ENCODE results near the gene DISC1. TPM values are rescaled to one million over a fixed set of nuclear protein-coding genes. Genes with fewer than 3 reads are reported as not detected.
A peak's percentile ranks its signal among the peaks of the same experiment; 100 is the strongest.
"Not testable (repeated sequence)": the region's sequence is repeated elsewhere in the genome, so short reads cannot be mapped to it uniquely, and the experiment has no call there.

DISC1 gene
- total and polyA plus RNA-seq, 4 experiments from 2014 or later: 1.9 to 18.0 (median 10.0) TPM

GRCh38 chr1:231666937-231667608 lies 40.5 kb downstream of the DISC1 start:
- ChIA-PET CTCF (ENCODE audit: partially characterized antibody) (interaction anchor here (1.0 kb wide), 1 partner anchor 64 kb away, joined by 4 read pairs; no protein-coding TSS in a partner anchor), POLR2A (ENCODE audit: partially characterized antibody) (no interaction called here)

DNA sequence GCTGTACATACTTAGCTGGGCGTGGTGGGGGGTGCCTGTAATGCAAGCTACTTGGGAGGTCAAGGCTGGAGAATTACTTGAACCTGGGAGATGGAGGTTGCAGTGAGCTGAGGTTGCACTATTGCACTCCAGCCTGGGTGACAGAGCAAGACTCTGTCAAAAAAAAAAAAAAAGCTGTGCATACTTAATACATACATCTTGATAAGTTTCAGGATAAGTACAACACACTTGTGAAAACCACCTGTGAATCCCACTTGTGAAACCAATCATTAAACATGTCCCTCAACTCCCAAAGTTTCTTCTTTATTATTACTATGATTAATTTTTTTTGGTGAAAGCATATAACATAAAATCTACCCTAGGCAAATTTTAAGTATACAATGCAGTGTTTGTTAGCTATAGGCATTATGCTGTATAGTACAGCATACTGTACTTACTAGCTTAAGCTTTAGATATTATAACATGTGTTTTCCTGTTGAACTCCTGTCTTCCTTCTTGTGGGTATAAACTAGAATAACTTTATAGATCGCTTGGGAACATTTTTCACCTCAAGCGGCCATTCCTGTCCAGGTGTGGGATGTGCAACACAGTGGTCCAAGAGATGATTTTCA lies 41.4 kb downstream of the DISC1 start:
- Histone ChIP-seq H3K36me3 (ENCODE audit: insufficient read depth, low read length) (no peaks in the 10 kb centered on the region), H3K4me3 (ENCODE audit: low read length in 2 of 2) (no peak overlapping the region), H3K9me3 (ENCODE audit: control insufficient read depth in 1 of 2, low read length in 2 of 2) (no peaks in the 10 kb centered on the region), H3K4me1 (ENCODE audit: insufficient read depth, low read length) (no peaks in the 10 kb centered on the region), H3K27me3 (ENCODE audit: insufficient read depth, low read length) (no peaks in the 10 kb centered on the region), H3K27ac (ENCODE audit: low read depth, low read length) (no peak overlapping the region)
- no peaks in the 10 kb centered on the region for H3K27me3 Mint-ChIP-seq
- POLR2A ChIA-PET (ENCODE audit: partially characterized antibody): no interaction called here
- H3K27ac Mint-ChIP-seq: peak overlapping the region in 1 of 7 donors; percentile 26
- no peak for DNase-seq
- peaks cover 31% of the 10 kb centered on the region in 2 donors for H3K36me3 Mint-ChIP-seq
- CTCF ChIA-PET (ENCODE audit: partially characterized antibody): no interaction called here
- intact Hi-C loops (cut with micrococcal nuclease): no loop called here
- peak overlapping the region in 1 of 8 donors; percentile 4 for H3K4me3 Mint-ChIP-seq
- H3K9me3 Mint-ChIP-seq: peaks cover 5 to 41% (median 27%) of the 10 kb centered on the region in 8 donors
- peaks cover 20 to 54% (median 32%) of the 10 kb centered on the region in 4 donors for H3K4me1 Mint-ChIP-seq

More at GRCh38 chr1:231666937-231667608, 40.5 kb downstream of the DISC1 start:
- Mint-ChIP-seq H3K27ac (peak overlapping the region in 2 of 7 donors; percentile 4), H3K9me3 (peaks cover 7 to 47% (median 31%) of the 10 kb centered on the region in 8 donors), H3K4me1 (peaks cover 14 to 45% (median 23%) of the 10 kb centered on the region in 4 donors), H3K36me3 (peaks cover 35 to 36% of the 10 kb centered on the region in 2 donors), H3K4me3 (no peak overlapping the region), H3K27me3 (no peaks in the 10 kb centered on the region)
- intact Hi-C loops (cut with micrococcal nuclease): no loop called here
- Histone ChIP-seq H3K27me3 (ENCODE audit: insufficient read depth, low read length) (no peaks in the 10 kb centered on the region), H3K36me3 (ENCODE audit: insufficient read depth, low read length) (no peaks in the 10 kb centered on the region), H3K9me3 (ENCODE audit: control insufficient read depth in 1 of 2, low read length in 2 of 2) (no peaks in the 10 kb centered on the region), H3K4me3 (ENCODE audit: low read length in 2 of 2) (no peak overlapping the region), H3K4me1 (ENCODE audit: insufficient read depth, low read length) (no peaks in the 10 kb centered on the region), H3K27ac (ENCODE audit: low read depth, low read length) (no peak overlapping the region)
- DNase-seq: no peak

GRCh38 chr1:231668826-231669225 lies 42.2 kb downstream of the DISC1 start:
- H3K4me3 ChIP-seq (ENCODE audit: low read length in 2 of 2): no peak overlapping the region
- intact Hi-C loops (cut with micrococcal nuclease): no loop called here
- H3K4me1 ChIP-seq (ENCODE audit: insufficient read depth, low read length): no peaks in the 10 kb centered on the region
- no peak overlapping the region for H3K27ac Mint-ChIP-seq
- no peaks in the 10 kb centered on the region for H3K27me3 Mint-ChIP-seq
- DNase-seq: no peak
- H3K27me3 ChIP-seq (ENCODE audit: insufficient read depth, low read length): no peaks in the 10 kb centered on the region
- H3K36me3 Mint-ChIP-seq: peaks cover 26 to 31% of the 10 kb centered on the region in 2 donors
- H3K9me3 ChIP-seq (ENCODE audit: control insufficient read depth in 1 of 2, low read length in 2 of 2): no peaks in the 10 kb centered on the region
- H3K36me3 ChIP-seq (ENCODE audit: insufficient read depth, low read length): no peaks in the 10 kb centered on the region
- ChIA-PET POLR2A (ENCODE audit: partially characterized antibody) (no interaction called here), CTCF (ENCODE audit: partially characterized antibody) (no interaction called here)
- no peak overlapping the region for H3K4me3 Mint-ChIP-seq
- H3K27ac ChIP-seq (ENCODE audit: low read depth, low read length): no peak overlapping the region
- H3K9me3 Mint-ChIP-seq: peaks cover 2 to 35% (median 22%) of the 10 kb centered on the region in 8 donors
- peaks cover 25 to 56% (median 33%) of the 10 kb centered on the region in 4 donors for H3K4me1 Mint-ChIP-seq

DNA sequence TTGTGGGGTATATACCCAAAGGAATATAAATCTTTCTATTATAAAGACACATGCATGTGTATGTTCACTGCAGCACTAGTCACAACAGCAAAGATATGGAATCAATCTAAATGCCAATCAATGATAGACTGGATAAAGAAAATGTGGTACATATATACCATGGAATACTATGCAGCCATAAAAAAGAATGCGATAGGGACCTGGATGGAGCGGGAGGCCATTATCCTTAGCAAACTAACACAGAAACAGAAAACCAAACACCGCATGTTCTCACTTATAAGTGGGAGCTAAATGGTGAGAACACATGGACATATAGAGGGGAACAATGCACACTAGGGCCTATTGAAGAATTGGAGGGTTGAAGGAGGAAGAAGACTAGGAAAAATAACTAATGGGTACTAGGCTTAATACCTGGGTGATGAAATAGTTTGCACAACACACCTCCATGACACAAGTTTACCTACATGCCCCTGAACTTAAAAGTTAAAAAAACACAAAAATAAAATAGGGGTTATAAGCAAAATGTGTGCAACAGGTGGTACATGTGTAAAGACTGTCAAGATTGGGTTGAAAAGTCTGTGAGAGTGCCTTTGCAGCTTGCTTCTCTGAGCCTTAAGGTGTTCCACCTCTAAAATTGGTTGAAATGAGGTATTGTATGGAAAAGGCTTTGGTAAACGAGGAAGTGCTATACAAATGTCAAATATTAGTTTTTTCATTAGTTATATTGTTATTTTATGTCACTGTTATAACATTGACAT lies 43.5 kb downstream of the DISC1 start:
- H3K36me3 ChIP-seq (ENCODE audit: insufficient read depth, low read length); intact Hi-C loops (cut with micrococcal nuclease); H3K9me3 ChIP-seq (ENCODE audit: control insufficient read depth in 1 of 2, low read length in 2 of 2); H3K4me3 ChIP-seq (ENCODE audit: low read length in 2 of 2); H3K27me3 ChIP-seq (ENCODE audit: insufficient read depth, low read length); H3K27me3 Mint-ChIP-seq; H3K27ac Mint-ChIP-seq; H3K27ac ChIP-seq (ENCODE audit: low read depth, low read length); CTCF ChIA-PET (ENCODE audit: partially characterized antibody); H3K4me1 ChIP-seq (ENCODE audit: insufficient read depth, low read length); POLR2A ChIA-PET (ENCODE audit: partially characterized antibody); DNase-seq: not testable (repeated sequence)
- peak overlapping the region in 1 of 8 donors; percentile 24 for H3K4me3 Mint-ChIP-seq
- peaks cover 31 to 62% (median 41%) of the 10 kb centered on the region in 4 donors for H3K4me1 Mint-ChIP-seq
- H3K36me3 Mint-ChIP-seq: peaks cover 24 to 25% of the 10 kb centered on the region in 2 donors
- H3K9me3 Mint-ChIP-seq: peaks cover 0 to 32% (median 21%) of the 10 kb centered on the region in 8 donors

GRCh38 chr1:231670755-231671154 lies 44.2 kb downstream of the DISC1 start:
- peaks cover 35 to 61% (median 45%) of the 10 kb centered on the region in 4 donors for H3K4me1 Mint-ChIP-seq

DNA sequence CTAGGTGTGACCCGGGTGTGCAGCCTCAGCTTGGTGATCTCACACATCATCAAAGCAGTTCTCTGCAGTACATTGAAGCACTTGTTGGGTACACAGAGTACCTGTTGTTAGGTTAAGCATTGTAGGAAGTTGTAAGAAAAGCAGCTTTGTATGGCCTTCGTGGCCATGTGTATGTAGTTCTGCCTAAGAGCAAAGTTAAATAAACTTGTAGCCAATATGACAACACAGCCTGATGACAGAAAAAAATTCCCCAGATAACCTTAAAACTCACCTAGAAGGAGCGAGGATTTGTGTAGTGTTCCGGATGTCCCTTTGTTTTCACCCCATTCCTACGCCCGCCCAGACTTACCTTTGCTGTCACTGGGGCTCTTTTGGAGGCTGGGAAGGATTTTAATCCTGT lies 48.0 kb downstream of the DISC1 start:
- peak in 2 of 5 donors; percentile 3 to 4 for DNase-seq
- ChIA-PET CTCF (ENCODE audit: partially characterized antibody) (interaction anchor here (1.4 kb wide), 1 partner anchor 46 kb away, joined by 5 read pairs; no protein-coding TSS in a partner anchor), POLR2A (ENCODE audit: partially characterized antibody) (interaction anchor here (0.7 kb wide), 1 partner anchor 55 kb away, joined by 3 read pairs; no protein-coding TSS in a partner anchor)
- peak overlapping the region in 3 of 8 donors; percentile 7 to 16 (median 13) for H3K4me3 Mint-ChIP-seq
- H3K27ac Mint-ChIP-seq: peak overlapping the region in 1 of 7 donors; percentile 13
- peaks cover 34 to 56% (median 46%) of the 10 kb centered on the region in 4 donors for H3K4me1 Mint-ChIP-seq
- H3K27me3 Mint-ChIP-seq: no peaks in the 10 kb centered on the region
- peaks cover 10% of the 10 kb centered on the region for H3K4me1 ChIP-seq (ENCODE audit: insufficient read depth, low read length)
- intact Hi-C loops (cut with micrococcal nuclease): no loop called here
- H3K36me3 Mint-ChIP-seq: peaks cover 12 to 34% of the 10 kb centered on the region in 2 donors
- H3K9me3 ChIP-seq (ENCODE audit: control insufficient read depth in 1 of 2, low read length in 2 of 2): no peaks in the 10 kb centered on the region
- H3K9me3 Mint-ChIP-seq: peaks cover 0 to 18% (median 13%) of the 10 kb centered on the region in 8 donors
- no peak overlapping the region for H3K27ac ChIP-seq (ENCODE audit: low read depth, low read length)
- H3K27me3 ChIP-seq (ENCODE audit: insufficient read depth, low read length): no peaks in the 10 kb centered on the region
- H3K36me3 ChIP-seq (ENCODE audit: insufficient read depth, low read length): no peaks in the 10 kb centered on the region
- no peak overlapping the region for H3K4me3 ChIP-seq (ENCODE audit: low read length in 2 of 2)

More at GRCh38 chr1:231670755-231671154, 44.2 kb downstream of the DISC1 start:
- Histone ChIP-seq H3K27ac (ENCODE audit: low read depth, low read length) (no peak overlapping the region), H3K27me3 (ENCODE audit: insufficient read depth, low read length) (no peaks in the 10 kb centered on the region), H3K9me3 (ENCODE audit: control insufficient read depth in 1 of 2, low read length in 2 of 2) (no peaks in the 10 kb centered on the region), H3K36me3 (ENCODE audit: insufficient read depth, low read length) (no peaks in the 10 kb centered on the region), H3K4me1 (ENCODE audit: insufficient read depth, low read length) (peaks cover 10% of the 10 kb centered on the region), H3K4me3 (ENCODE audit: low read length in 2 of 2) (no peak overlapping the region)
- no peak for DNase-seq
- intact Hi-C loops (cut with micrococcal nuclease): no loop called here
- ChIA-PET CTCF (ENCODE audit: partially characterized antibody) (no interaction called here), POLR2A (ENCODE audit: partially characterized antibody) (no interaction called here)
- no peaks in the 10 kb centered on the region for H3K27me3 Mint-ChIP-seq
- peaks cover 25 to 28% of the 10 kb centered on the region in 2 donors for H3K36me3 Mint-ChIP-seq
- peak overlapping the region in 1 of 7 donors; percentile 25 for H3K27ac Mint-ChIP-seq
- peaks cover 0 to 32% (median 21%) of the 10 kb centered on the region in 8 donors for H3K9me3 Mint-ChIP-seq
- H3K4me3 Mint-ChIP-seq: peak overlapping the region in 1 of 8 donors; percentile 12

- ChIA-PET CTCF (ENCODE audit: partially characterized antibody) (no interaction called here), POLR2A (ENCODE audit: partially characterized antibody) (no interaction called here)
- no peaks in the 10 kb centered on the region for H3K36me3 ChIP-seq (ENCODE audit: insufficient read depth, low read length)
- H3K4me1 ChIP-seq (ENCODE audit: insufficient read depth, low read length): peaks cover 10% of the 10 kb centered on the region
- intact Hi-C loops (cut with micrococcal nuclease): no loop called here
- no peaks in the 10 kb centered on the region for H3K9me3 ChIP-seq (ENCODE audit: control insufficient read depth in 1 of 2, low read length in 2 of 2)
- peaks cover 36 to 58% (median 48%) of the 10 kb centered on the region in 4 donors for H3K4me1 Mint-ChIP-seq
- no peak for DNase-seq
- H3K27me3 ChIP-seq (ENCODE audit: insufficient read depth, low read length): no peaks in the 10 kb centered on the region
- no peak overlapping the region for H3K4me3 Mint-ChIP-seq
- no peak overlapping the region for H3K27ac Mint-ChIP-seq
- H3K36me3 Mint-ChIP-seq: peaks cover 6 to 21% of the 10 kb centered on the region in 2 donors
- no peak overlapping the region for H3K4me3 ChIP-seq (ENCODE audit: low read length in 2 of 2)
- no peak overlapping the region for H3K27ac ChIP-seq (ENCODE audit: low read depth, low read length)
- no peaks in the 10 kb centered on the region for H3K9me3 Mint-ChIP-seq
- H3K27me3 Mint-ChIP-seq: no peaks in the 10 kb centered on the region
Measured at GRCh38 chr1:231676487-231676886, 49.9 kb downstream of the DISC1 start.

Data from CD4-positive, alpha-beta memory T cell (primary cell).